Activated naive CD4-positive, alpha-beta T cell treated with anti-CD3 and anti-CD28 coated beads, Interleukin-2, amount 10 ng/mL, durations not matched to agents 7 days and 5 days (primary cell): Measurements from ENCODE around the gene CD84.

Experiments used
- CTCF ChIA-PET: fragments of 350-600 bp; sonication (Branson Sonifier 250); formaldehyde crosslinking; loops from one replicate; lab custom pipeline; 2021; ENCODE audit warnings: antibody characterized with exemption; lab: Charles Lee
- DNase-seq: peaks from one replicate; pipeline ENCODE4 v3.0.0-alpha.2; 2020
- H3K27ac Mint-ChIP-seq: one replicate; pipeline ENCODE4 v1.8.0; 2021; ENCODE audit warnings: mild to moderate bottlenecking, moderate library complexity, mixed read lengths
- H3K27me3 Mint-ChIP-seq: one replicate; pipeline ENCODE4 v1.8.0; 2021; ENCODE audit warnings: mild to moderate bottlenecking, mixed read lengths
- H3K36me3 Mint-ChIP-seq: one replicate; pipeline ENCODE4 v1.8.0; 2021; ENCODE audit warnings: mixed read lengths
- H3K4me1 Mint-ChIP-seq: one replicate; pipeline ENCODE4 v1.8.0; 2021; ENCODE audit warnings: mixed read lengths
- H3K4me3 Mint-ChIP-seq: one replicate; pipeline ENCODE4 v1.8.0; 2021; ENCODE audit warnings: mild to moderate bottlenecking, moderate library complexity, mixed read lengths
- H3K9me3 Mint-ChIP-seq: one replicate; pipeline ENCODE4 v1.8.0; 2021; ENCODE audit warnings: mixed read lengths

The CD84 gene

GRCh38 chr1:160620942-160621632, 41.8 kb upstream of the CD84 start:
- Mint-ChIP-seq H3K36me3 (peaks cover 83% of the 10 kb centered on the region), H3K4me3 (no peak overlapping the region), H3K27ac (peak overlapping the region; percentile 80), H3K27me3 (no peaks in the 10 kb centered on the region), H3K9me3 (peaks cover 7% of the 10 kb centered on the region), H3K4me1 (peaks cover 82% of the 10 kb centered on the region)
- CTCF ChIA-PET, result interaction anchor here (1.2 to 5.8 kb wide), 6 partner anchors 13 to 147 kb away, joined by 3 to 69 read pairs (median 16); no protein-coding TSS in a partner anchor
- DNase-seq, result no peak

- no peaks in the 10 kb centered on the region for H3K27me3 Mint-ChIP-seq
- peaks cover 72% of the 10 kb centered on the region for H3K4me1 Mint-ChIP-seq
- H3K4me3 Mint-ChIP-seq, result no peak overlapping the region
- no peak overlapping the region for H3K27ac Mint-ChIP-seq
- peaks cover 80% of the 10 kb centered on the region for H3K36me3 Mint-ChIP-seq
- CTCF ChIA-PET, result interaction anchor here (0.6 to 5.8 kb wide), 15 partner anchors 9 to 288 kb away, joined by 3 to 69 read pairs (median 3); partner anchors contain the start of genes SLAMF1 and SLAMF6
- no peak for DNase-seq
- peaks cover 7% of the 10 kb centered on the region for H3K9me3 Mint-ChIP-seq
These were observed 40.5 kb upstream of the CD84 start for GRCh38 chr1:160619742-160620277.

GRCh38 chr1:160618763-160619274, 39.5 kb upstream of the CD84 start:
- Mint-ChIP-seq H3K36me3 (peaks cover 79% of the 10 kb centered on the region), H3K4me3 (no peak overlapping the region), H3K4me1 (peaks cover 72% of the 10 kb centered on the region), H3K9me3 (peaks cover 7% of the 10 kb centered on the region), H3K27ac (peak overlapping the region; percentile 44), H3K27me3 (no peaks in the 10 kb centered on the region)
- CTCF ChIA-PET, result interaction anchor here (0.6 to 5.8 kb wide), 22 partner anchors 8 to 291 kb away, joined by 3 to 69 read pairs (median 4); partner anchors contain the start of genes SLAMF1 and SLAMF6
- peak; percentile 52 for DNase-seq

- peaks cover 7% of the 10 kb centered on the region for H3K9me3 Mint-ChIP-seq
- CTCF ChIA-PET, result interaction anchor here (1.1 to 5.8 kb wide), 18 partner anchors 9 to 164 kb away, joined by 3 to 69 read pairs (median 4); partner anchors contain the start of gene SLAMF1
- H3K4me3 Mint-ChIP-seq, result no peak overlapping the region
- H3K27ac Mint-ChIP-seq, result peak overlapping the region; percentile 15
- H3K4me1 Mint-ChIP-seq, result peaks cover 70% of the 10 kb centered on the region
- H3K36me3 Mint-ChIP-seq, result peaks cover 78% of the 10 kb centered on the region
- DNase-seq, result no peak
- no peaks in the 10 kb centered on the region for H3K27me3 Mint-ChIP-seq
These were observed 39.0 kb upstream of the CD84 start for GRCh38 chr1:160618327-160618726.

DNA sequence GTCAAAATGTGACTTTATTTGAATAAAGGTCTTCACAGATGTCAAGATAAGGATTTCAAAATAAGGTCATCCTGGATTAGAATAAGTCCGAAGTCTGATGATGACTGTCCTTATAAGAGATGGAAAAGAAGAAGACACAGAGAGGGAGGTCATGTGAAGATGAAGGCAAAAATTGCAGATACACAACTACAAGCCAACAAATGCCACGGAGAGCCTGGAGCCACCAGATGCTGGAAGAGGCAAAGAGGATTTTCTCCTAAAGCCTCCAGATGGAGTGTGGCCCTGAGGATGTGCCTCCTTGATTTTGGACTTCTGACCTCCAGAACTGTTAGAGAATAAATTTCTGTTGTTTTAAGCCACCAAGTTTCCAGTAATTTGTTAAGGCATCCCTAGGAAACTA, 36.4 kb upstream of the CD84 start:
- H3K4me3 Mint-ChIP-seq, result no peak overlapping the region
- no peak overlapping the region for H3K27ac Mint-ChIP-seq
- CTCF ChIA-PET, result interaction anchor here (5.8 to 12.9 kb wide), 2 partner anchors 66 to 68 kb away, joined by 52 to 308 read pairs; no protein-coding TSS in a partner anchor
- H3K9me3 Mint-ChIP-seq, result peaks cover 7% of the 10 kb centered on the region
- H3K4me1 Mint-ChIP-seq, result peaks cover 51% of the 10 kb centered on the region
- no peak for DNase-seq
- no peaks in the 10 kb centered on the region for H3K27me3 Mint-ChIP-seq
- H3K36me3 Mint-ChIP-seq, result peaks cover 76% of the 10 kb centered on the region

- Mint-ChIP-seq H3K4me3 (no peak overlapping the region), H3K4me1 (peaks cover 46% of the 10 kb centered on the region), H3K27ac (no peak overlapping the region), H3K9me3 (peaks cover 7% of the 10 kb centered on the region), H3K27me3 (no peaks in the 10 kb centered on the region), H3K36me3 (peaks cover 76% of the 10 kb centered on the region)
- CTCF ChIA-PET, result interaction anchor here (1.5 to 12.9 kb wide), 2 partner anchors 61 to 67 kb away, joined by 5 to 308 read pairs; no protein-coding TSS in a partner anchor
- no peak for DNase-seq
These were observed 35.1 kb upstream of the CD84 start for GRCh38 chr1:160614410-160614809.

DNA sequence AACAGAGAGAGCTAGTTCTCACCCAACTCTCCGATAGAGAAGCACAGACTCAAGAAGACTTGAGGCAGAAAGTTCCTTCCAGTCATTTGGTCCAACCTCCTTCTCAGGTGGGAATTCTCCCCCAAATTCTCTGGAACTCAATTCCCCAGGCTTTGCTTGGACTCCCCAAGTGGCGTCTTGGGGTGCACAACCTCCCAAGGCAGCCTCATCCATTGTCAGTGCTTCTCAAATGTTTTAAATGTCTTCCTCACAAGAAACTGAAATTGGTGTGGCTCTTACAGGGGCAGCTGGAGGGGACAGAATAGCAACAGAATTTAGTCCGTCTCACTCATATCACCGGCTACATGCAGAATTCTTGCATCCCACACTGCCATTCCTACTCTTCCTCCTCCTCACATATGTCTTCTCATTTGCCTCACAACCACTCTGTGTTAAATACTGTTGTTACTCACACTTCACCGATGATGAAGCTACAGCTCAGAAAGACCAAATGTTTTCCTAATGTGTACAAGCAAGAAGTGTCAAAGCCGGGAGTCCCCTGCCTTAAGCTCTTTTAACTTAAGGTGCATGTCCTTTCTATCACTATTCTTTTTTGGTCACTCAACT, 33.4 kb upstream of the CD84 start:
- Mint-ChIP-seq H3K27me3 (no peaks in the 10 kb centered on the region), H3K9me3 (no peaks in the 10 kb centered on the region), H3K36me3 (peaks cover 77% of the 10 kb centered on the region), H3K27ac (no peak overlapping the region), H3K4me3 (no peak overlapping the region), H3K4me1 (peaks cover 44% of the 10 kb centered on the region)
- CTCF ChIA-PET, result interaction anchor here (1.1 to 12.9 kb wide), 3 partner anchors 63 to 184 kb away, joined by 3 to 308 read pairs (median 5); no protein-coding TSS in a partner anchor
- no peak for DNase-seq

GRCh38 chr1:160610569-160611242, 31.4 kb upstream of the CD84 start:
- CTCF ChIA-PET, result interaction anchor here (1.3 to 12.9 kb wide), 8 partner anchors 8 to 320 kb away, joined by 3 to 308 read pairs (median 5); no protein-coding TSS in a partner anchor
- Mint-ChIP-seq H3K36me3 (peaks cover 76% of the 10 kb centered on the region), H3K27ac (peak overlapping the region; percentile 73), H3K4me1 (peaks cover 53% of the 10 kb centered on the region), H3K9me3 (no peaks in the 10 kb centered on the region), H3K27me3 (no peaks in the 10 kb centered on the region), H3K4me3 (no peak overlapping the region)
- DNase-seq, result no peak

DNA sequence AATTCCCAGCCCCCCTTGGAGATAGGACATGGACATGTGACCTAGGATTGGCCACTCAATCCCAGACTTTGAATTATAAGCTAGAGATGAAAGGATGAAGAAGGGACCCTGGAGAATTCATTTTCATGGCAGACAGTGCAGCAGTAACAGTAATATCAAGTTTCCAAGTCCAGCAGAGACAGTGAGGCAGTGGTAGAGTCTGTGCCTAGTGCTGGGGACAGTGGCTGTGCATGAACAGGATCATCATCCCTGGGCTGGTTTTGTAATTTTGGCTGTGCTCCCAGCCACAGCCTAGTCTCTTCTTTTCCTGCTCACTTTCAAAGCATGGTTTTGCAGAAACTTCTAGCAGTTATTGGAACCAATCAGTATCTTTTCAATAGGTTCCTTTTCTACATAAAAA, 29.6 kb upstream of the CD84 start:
- H3K27me3 Mint-ChIP-seq, result no peaks in the 10 kb centered on the region
- H3K4me1 Mint-ChIP-seq, result peaks cover 52% of the 10 kb centered on the region
- no peak overlapping the region for H3K27ac Mint-ChIP-seq
- CTCF ChIA-PET, result interaction anchor here (0.7 to 12.9 kb wide), 11 partner anchors 10 to 188 kb away, joined by 3 to 308 read pairs (median 4); no protein-coding TSS in a partner anchor
- no peak for DNase-seq
- H3K36me3 Mint-ChIP-seq, result peaks cover 80% of the 10 kb centered on the region
- no peak overlapping the region for H3K4me3 Mint-ChIP-seq
- H3K9me3 Mint-ChIP-seq, result peaks cover 12% of the 10 kb centered on the region

- Mint-ChIP-seq H3K9me3 (peaks cover 14% of the 10 kb centered on the region), H3K27ac (no peak overlapping the region), H3K36me3 (peaks cover 76% of the 10 kb centered on the region), H3K4me3 (no peak overlapping the region), H3K27me3 (no peaks in the 10 kb centered on the region), H3K4me1 (peaks cover 49% of the 10 kb centered on the region)
- no peak for DNase-seq
- CTCF ChIA-PET, result interaction anchor here (0.7 to 12.9 kb wide), 7 partner anchors 10 to 187 kb away, joined by 3 to 308 read pairs (median 4); no protein-coding TSS in a partner anchor
These were observed 29.2 kb upstream of the CD84 start for GRCh38 chr1:160608514-160608913.

- Mint-ChIP-seq H3K27ac (peak overlapping the region; percentile 39), H3K4me1 (peaks cover 47% of the 10 kb centered on the region), H3K27me3 (no peaks in the 10 kb centered on the region), H3K4me3 (no peak overlapping the region), H3K36me3 (peaks cover 74% of the 10 kb centered on the region), H3K9me3 (peaks cover 16% of the 10 kb centered on the region)
- CTCF ChIA-PET, result interaction anchor here (0.9 to 12.9 kb wide), 10 partner anchors 11 to 346 kb away, joined by 3 to 308 read pairs (median 8); partner anchors contain the start of gene ITLN2
- no peak for DNase-seq
These were observed 28.8 kb upstream of the CD84 start for GRCh38 chr1:160608057-160608456.

DNA sequence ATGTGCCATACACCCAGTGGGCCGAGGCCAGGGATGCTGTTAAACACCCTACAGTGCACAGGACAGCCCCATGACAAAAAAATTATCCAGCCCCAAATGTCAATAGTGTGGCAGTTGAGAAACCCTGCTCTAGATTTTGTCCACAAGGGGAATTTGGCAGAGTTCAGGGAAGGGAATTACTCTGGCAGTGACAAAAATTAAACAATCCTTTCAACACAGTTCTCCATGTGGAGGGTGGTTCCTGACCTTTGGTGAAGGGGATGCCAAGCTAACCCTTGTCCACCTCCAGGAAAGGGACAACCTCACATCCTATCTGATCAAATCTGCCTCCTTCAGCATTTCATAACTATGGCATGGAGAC, 28.4 kb upstream of the CD84 start:
- CTCF ChIA-PET, result interaction anchor here (0.9 to 12.9 kb wide), 15 partner anchors 11 to 347 kb away, joined by 3 to 308 read pairs (median 6); partner anchors contain the start of gene ITLN2
- H3K27ac Mint-ChIP-seq, result peak overlapping the region; percentile 77
- no peak overlapping the region for H3K4me3 Mint-ChIP-seq
- peaks cover 45% of the 10 kb centered on the region for H3K4me1 Mint-ChIP-seq
- no peaks in the 10 kb centered on the region for H3K27me3 Mint-ChIP-seq
- DNase-seq, result no peak
- H3K9me3 Mint-ChIP-seq, result peaks cover 19% of the 10 kb centered on the region
- peaks cover 73% of the 10 kb centered on the region for H3K36me3 Mint-ChIP-seq

DNA sequence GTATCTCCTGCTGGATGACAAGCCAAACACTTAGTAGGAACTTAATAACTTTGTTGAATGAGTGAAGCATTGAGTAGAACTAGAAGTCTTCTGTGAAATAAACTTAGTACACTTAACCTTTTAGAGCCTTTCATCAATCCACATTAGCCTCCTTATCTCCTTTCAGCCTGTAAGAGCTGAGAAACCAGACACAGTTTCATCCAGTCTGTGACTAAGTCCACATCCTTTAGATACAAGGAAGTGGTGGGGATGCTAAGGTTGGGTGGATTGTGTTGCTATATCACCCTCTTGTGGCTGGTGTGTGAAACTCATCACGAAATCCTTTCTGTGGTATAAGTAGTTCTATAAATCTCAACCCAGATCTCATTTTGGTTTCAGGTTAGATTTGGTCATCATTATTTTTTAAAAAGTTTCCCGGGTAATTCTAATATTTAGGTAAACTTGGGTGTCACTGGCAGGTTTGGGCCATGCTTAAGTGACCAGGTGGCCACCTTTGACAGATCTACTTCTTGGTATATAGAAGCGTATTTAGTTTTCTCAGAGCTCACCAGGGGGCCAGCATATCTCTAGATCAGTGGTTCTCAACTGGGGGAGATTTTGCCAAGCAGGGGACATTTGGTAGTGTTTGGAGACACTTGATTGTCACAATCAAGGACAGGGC, 27.8 kb upstream of the CD84 start:
- CTCF ChIA-PET, result interaction anchor here (0.6 to 12.9 kb wide), 32 partner anchors 11 to 347 kb away, joined by 3 to 308 read pairs (median 4); partner anchors contain the start of genes ITLN2, NCSTN and SLAMF6
- DNase-seq, result peak; percentile 76
- Mint-ChIP-seq H3K36me3 (peaks cover 70% of the 10 kb centered on the region), H3K9me3 (peaks cover 23% of the 10 kb centered on the region), H3K27ac (peak overlapping the region; percentile 77), H3K27me3 (no peaks in the 10 kb centered on the region), H3K4me3 (no peak overlapping the region), H3K4me1 (peaks cover 45% of the 10 kb centered on the region)
